ENCODE measurements around the gene TEX2. TPM values are rescaled to one million over a fixed set of nuclear protein-coding genes. Genes with fewer than 3 reads are reported as not detected.

Gene TEX2
- total RNA-seq, 1 experiment from 2014 or later, result 27.9 TPM

DNA sequence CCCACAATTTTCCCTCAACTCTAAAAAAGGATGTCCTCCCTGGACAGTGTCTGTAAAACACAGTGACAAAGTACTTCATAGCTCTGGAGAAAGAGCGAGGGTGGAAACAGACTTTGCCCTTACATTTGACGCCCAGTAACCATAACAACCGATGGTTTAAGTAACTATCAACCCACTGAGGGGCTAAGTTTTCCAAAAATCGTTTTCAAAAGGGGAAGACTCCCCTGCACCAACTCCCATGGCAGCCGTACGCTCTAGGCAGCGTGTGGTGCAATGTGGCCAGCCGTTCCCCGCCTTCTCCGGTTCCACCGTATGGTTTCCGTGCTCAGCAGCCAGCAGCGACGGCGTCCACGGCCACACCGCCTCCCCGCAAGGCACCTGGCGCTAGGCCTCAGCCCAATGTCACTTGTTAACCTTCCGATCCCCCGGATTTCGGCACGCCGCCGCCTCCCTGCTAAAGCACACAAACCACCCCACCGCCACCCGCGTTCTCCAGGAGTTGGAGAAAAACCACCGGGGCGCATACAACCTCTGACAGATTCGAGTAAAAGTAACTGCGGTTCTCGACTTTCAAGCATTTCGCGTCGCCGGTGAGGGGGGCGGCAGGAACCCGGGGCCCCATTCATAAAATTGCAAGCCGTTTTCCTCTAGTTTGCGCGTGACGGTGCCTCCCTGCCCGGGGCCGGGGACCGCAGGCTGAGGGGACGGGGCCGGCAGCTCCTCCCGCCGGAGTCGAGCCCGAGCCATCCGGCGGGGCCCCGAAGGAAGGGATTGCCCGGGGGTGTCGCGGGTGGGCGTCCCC, 661 bp downstream of the TEX2 start:
- TSS peak; percentile 43 for BruUV-seq (replicated peaks)
- CTCF ChIA-PET, result interaction anchor here (0.7 kb wide), 1 partner anchor 256 kb away, joined by 3 read pairs; no protein-coding TSS in a partner anchor
- intact Hi-C loops (cut with micrococcal nuclease; ENCODE audit: unreplicated experiment), result loop anchor here (1.0 to 2.0 kb wide), 2 partner anchors 16 to 117 kb away; no protein-coding TSS in a partner anchor

DNA sequence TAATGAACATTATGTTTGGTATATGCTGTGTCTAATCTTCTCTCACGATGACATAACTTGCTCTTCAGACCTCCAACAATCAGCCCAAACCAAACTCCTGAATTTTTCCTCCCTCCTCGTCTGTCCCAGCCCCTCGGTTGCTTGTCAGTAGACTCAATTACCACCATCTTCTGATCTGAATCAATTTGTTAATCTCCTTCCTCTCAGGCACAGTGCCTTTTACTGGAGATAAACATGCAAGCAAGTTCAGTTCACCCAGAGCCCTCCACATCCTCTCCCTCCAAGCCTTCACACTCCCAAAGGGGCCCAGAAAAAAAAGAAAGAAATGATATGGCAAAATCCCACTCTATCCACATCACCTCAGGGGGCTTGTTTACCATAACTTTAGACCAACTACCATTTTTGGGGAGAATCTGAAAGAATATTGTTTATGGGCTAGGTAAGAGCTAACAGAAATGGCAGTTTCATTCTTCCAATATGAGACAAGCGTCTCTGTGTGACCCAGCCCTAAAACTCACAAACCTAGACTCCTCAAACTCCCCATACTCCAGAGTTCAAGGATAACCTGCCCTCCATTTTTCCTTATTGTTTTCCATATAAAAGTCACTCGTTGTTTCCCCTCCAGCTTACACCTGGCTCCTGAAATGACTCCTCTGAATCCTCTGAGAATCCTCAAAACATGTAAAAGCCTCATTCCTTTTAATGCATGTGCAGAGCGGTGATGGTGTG, 1.5 kb downstream of the TEX2 start:
- H2AFZ ChIP-seq, result peak overlapping the region; percentile 93
- H3F3A ChIP-seq (ENCODE audit: insufficient read depth, low read depth), result peaks cover 21% of the 10 kb centered on the region
- intact Hi-C loops (cut with micrococcal nuclease; ENCODE audit: unreplicated experiment), result loop anchor here (1.0 to 2.0 kb wide), 2 partner anchors 15 to 116 kb away; no protein-coding TSS in a partner anchor
- BruUV-seq (replicated peaks), result no TSS peak
- TF ChIP-seq, protein P1, sequence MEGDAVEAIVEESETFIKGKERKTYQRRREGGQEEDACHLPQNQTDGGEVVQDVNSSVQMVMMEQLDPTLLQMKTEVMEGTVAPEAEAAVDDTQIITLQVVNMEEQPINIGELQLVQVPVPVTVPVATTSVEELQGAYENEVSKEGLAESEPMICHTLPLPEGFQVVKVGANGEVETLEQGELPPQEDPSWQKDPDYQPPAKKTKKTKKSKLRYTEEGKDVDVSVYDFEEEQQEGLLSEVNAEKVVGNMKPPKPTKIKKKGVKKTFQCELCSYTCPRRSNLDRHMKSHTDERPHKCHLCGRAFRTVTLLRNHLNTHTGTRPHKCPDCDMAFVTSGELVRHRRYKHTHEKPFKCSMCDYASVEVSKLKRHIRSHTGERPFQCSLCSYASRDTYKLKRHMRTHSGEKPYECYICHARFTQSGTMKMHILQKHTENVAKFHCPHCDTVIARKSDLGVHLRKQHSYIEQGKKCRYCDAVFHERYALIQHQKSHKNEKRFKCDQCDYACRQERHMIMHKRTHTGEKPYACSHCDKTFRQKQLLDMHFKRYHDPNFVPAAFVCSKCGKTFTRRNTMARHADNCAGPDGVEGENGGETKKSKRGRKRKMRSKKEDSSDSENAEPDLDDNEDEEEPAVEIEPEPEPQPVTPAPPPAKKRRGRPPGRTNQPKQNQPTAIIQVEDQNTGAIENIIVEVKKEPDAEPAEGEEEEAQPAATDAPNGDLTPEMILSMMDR (conservative IDR thresholded peaks at IDR 0.05), result no peak
- TF ChIP-seq EZH2 (IDR thresholded peaks at IDR 0.05; ENCODE audit: low read depth), result no peak
- no peaks in the 10 kb centered on the region for H3K27me3 ChIP-seq (ENCODE audit: insufficient read depth, low read depth)
- H3K4me1 ChIP-seq (replicated peaks; ENCODE audit: insufficient read depth), result peaks cover 26% of the 10 kb centered on the region
- no peak for DNase-seq
- peak overlapping the region; percentile 98 for H3K4me2 ChIP-seq
- CTCF ChIA-PET, result no interaction called here
- H3K79me2 ChIP-seq (ENCODE audit: low read depth), result peaks cover 56% of the 10 kb centered on the region
- H3K9me2 ChIP-seq (ENCODE audit: insufficient read depth), result no peaks in the 10 kb centered on the region
- H4K20me1 ChIP-seq (ENCODE audit: insufficient read depth), result 0 out of 2 replicates have a peak, but pooled peaks cover 2% of the 10 kb centered on the region
- H3K9me3 ChIP-seq (ENCODE audit: insufficient read depth, low read depth), result no peaks in the 10 kb centered on the region
- 0 out of 2 replicates have a peak overlapping the region, but pooled peaks have one; percentile 18 for H3K27ac ChIP-seq
- peak overlapping the region; percentile 71 for H3K4me3 ChIP-seq
- no peaks in the 10 kb centered on the region for H3K36me3 ChIP-seq (ENCODE audit: low read depth)
- POLR2A ChIA-PET (ENCODE audit: unreplicated experiment), result interaction anchor here (0.6 kb wide), 1 partner anchor 115 kb away, joined by 18 read pairs; no protein-coding TSS in a partner anchor

More for the DNA sequence above, 661 bp downstream of the TEX2 start:
- H3K4me3 ChIP-seq, result peak overlapping the region; percentile 71
- no peaks in the 10 kb centered on the region for H3K9me2 ChIP-seq (ENCODE audit: insufficient read depth)
- H2AFZ ChIP-seq, result peak overlapping the region; percentile 93
- H3K9me3 ChIP-seq (ENCODE audit: insufficient read depth, low read depth), result no peaks in the 10 kb centered on the region
- H3K4me2 ChIP-seq, result peak overlapping the region; percentile 98
- 0 out of 2 replicates have a peak, but pooled peaks cover 2% of the 10 kb centered on the region for H4K20me1 ChIP-seq (ENCODE audit: insufficient read depth)
- peaks cover 21% of the 10 kb centered on the region for H3F3A ChIP-seq (ENCODE audit: insufficient read depth, low read depth)
- no peak for TF ChIP-seq EZH2 (IDR thresholded peaks at IDR 0.05; ENCODE audit: low read depth)
- TF ChIP-seq, protein P1 (conservative IDR thresholded peaks at IDR 0.05), result no peak
- 0 out of 2 replicates have a peak, but pooled peaks cover 6% of the 10 kb centered on the region for H3K27me3 ChIP-seq (ENCODE audit: insufficient read depth, low read depth)
- peaks cover 26% of the 10 kb centered on the region for H3K4me1 ChIP-seq (replicated peaks; ENCODE audit: insufficient read depth)
- H3K27ac ChIP-seq, result peak overlapping the region; percentile 18; the same call in 1 of the 2 replicates
- POLR2A ChIA-PET (ENCODE audit: unreplicated experiment), result no interaction called here
- DNase-seq, result peak in 1 of 2 experiments; percentile 31
- H3K36me3 ChIP-seq (ENCODE audit: low read depth), result no peaks in the 10 kb centered on the region
- peaks cover 52% of the 10 kb centered on the region for H3K79me2 ChIP-seq (ENCODE audit: low read depth)

DNA sequence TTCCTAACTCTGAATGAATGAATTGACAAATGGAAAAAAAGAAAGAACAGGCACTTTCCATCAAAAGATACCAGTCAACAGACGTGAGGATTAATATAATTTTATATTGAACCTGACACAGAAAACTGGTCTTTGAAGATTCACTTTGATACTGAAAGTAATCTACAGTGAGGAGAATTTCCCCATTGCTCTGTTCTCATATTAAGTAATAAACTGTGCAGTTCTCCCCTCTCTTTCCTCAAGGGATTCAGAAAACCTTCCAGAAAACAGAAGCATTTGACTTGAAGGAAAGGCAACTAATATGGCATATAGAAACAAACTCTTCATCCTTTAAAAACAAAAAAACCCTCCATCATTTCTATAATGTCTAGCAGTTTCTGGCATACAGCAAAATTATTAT, 2.2 kb downstream of the TEX2 start:
- TF ChIP-seq, protein P1 (conservative IDR thresholded peaks at IDR 0.05), result no peak
- no peak for TF ChIP-seq EZH2 (IDR thresholded peaks at IDR 0.05; ENCODE audit: low read depth)
- ChIA-PET POLR2A (ENCODE audit: unreplicated experiment) (no interaction called here), CTCF (no interaction called here)
- peaks cover 26% of the 10 kb centered on the region for H3K4me1 ChIP-seq (replicated peaks; ENCODE audit: insufficient read depth)
- 0 out of 2 replicates have a peak, but pooled peaks cover 2% of the 10 kb centered on the region for H4K20me1 ChIP-seq (ENCODE audit: insufficient read depth)
- no peaks in the 10 kb centered on the region for H3K27me3 ChIP-seq (ENCODE audit: insufficient read depth, low read depth)
- peaks cover 63% of the 10 kb centered on the region for H3K79me2 ChIP-seq (ENCODE audit: low read depth)
- H3K9me2 ChIP-seq (ENCODE audit: insufficient read depth), result no peaks in the 10 kb centered on the region
- peaks cover 21% of the 10 kb centered on the region for H3F3A ChIP-seq (ENCODE audit: insufficient read depth, low read depth)
- intact Hi-C loops (cut with micrococcal nuclease; ENCODE audit: unreplicated experiment), result no loop called here
- H3K27ac ChIP-seq, result no peak overlapping the region
- H3K36me3 ChIP-seq (ENCODE audit: low read depth), result no peaks in the 10 kb centered on the region
- 0 out of 2 replicates have a peak overlapping the region, but pooled peaks have one; percentile 98 for H3K4me2 ChIP-seq
- BruUV-seq (replicated peaks), result no TSS peak
- DNase-seq, result no peak
- H2AFZ ChIP-seq, result no peak overlapping the region
- H3K9me3 ChIP-seq (ENCODE audit: insufficient read depth, low read depth), result no peaks in the 10 kb centered on the region
- no peak overlapping the region for H3K4me3 ChIP-seq

All from PC-9 (cell line).